Activated CD4-positive, alpha-beta memory T cell treated with anti-CD3 and anti-CD28 coated beads for 36 hours (primary cell): ENCODE measurements around the gene TK1. TPM values are rescaled to one million over a fixed set of nuclear protein-coding genes. Genes with fewer than 3 reads are reported as not detected.
"Not testable (repeated sequence)": the region's sequence is repeated elsewhere in the genome, so short reads cannot be mapped to it uniquely, and the experiment has no call there.

Source experiments
- CTCF ChIA-PET: fragments of 350-600 bp; sonication (Branson Sonifier 250); formaldehyde crosslinking; loops from one replicate; lab custom pipeline; 2021; ENCODE audit warnings: antibody characterized with exemption, inconsistent platforms; lab: Charles Lee
- POLR2A ChIA-PET: fragments of 350-600 bp; sonication (Branson Sonifier 250); formaldehyde crosslinking; loops from one replicate; lab custom pipeline; 2021; ENCODE audit warnings: antibody characterized with exemption; lab: Charles Lee
- DNase-seq: peaks from one replicate; pipeline ENCODE4 v3.0.0-alpha.2; 2020
- H3K27ac Mint-ChIP-seq: one replicate; pipeline ENCODE4 v1.8.0; 2021; ENCODE audit warnings: mixed read lengths
- H3K27me3 Mint-ChIP-seq: one replicate; pipeline ENCODE4 v1.8.0; 2021; ENCODE audit warnings: mixed read lengths
- H3K36me3 Mint-ChIP-seq: one replicate; pipeline ENCODE4 v1.8.0; 2021; ENCODE audit warnings: mixed read lengths
- H3K4me1 Mint-ChIP-seq: one replicate; pipeline ENCODE4 v1.8.0; 2021; ENCODE audit warnings: low read depth, mixed read lengths
- H3K4me3 Mint-ChIP-seq: one replicate; pipeline ENCODE4 v1.8.0; 2021; ENCODE audit warnings: mild to moderate bottlenecking, mixed read lengths
- H3K9me3 Mint-ChIP-seq: one replicate; pipeline ENCODE4 v1.8.0; 2021; ENCODE audit warnings: mixed read lengths
- intact Hi-C: fragments of 100-400 bp; cut with micrococcal nuclease; formaldehyde crosslinking; loops from one replicate; pipeline ENCODE4 v1.15.1; 2023
- total RNA-seq, 2 experiments: library from RNA; stranded (reverse); gene quantifications; one replicate each; pipeline ENCODE4 v1.2.3, GENCODE V29; 2021

The TK1 gene
- total RNA-seq, 2 experiments from 2014 or later: 188 to 193 TPM

- DNase-seq: peak; percentile 49
- intact Hi-C loops: no loop called here
- Mint-ChIP-seq H3K36me3 (peaks cover 26% of the 10 kb centered on the region), H3K4me3 (no peak overlapping the region), H3K9me3 (no peaks in the 10 kb centered on the region), H3K4me1 (peaks cover 40% of the 10 kb centered on the region), H3K27me3 (no peaks in the 10 kb centered on the region), H3K27ac (peak overlapping the region; percentile 28)
- POLR2A ChIA-PET: interaction anchor here (1.3 to 2.3 kb wide), 4 partner anchors 9 to 27 kb away, joined by 3 to 7 read pairs (median 6); partner anchors contain the start of gene TMC6
- CTCF ChIA-PET: interaction anchor here (0.6 to 0.8 kb wide), 3 partner anchors 9 to 29 kb away, joined by 3 to 11 read pairs (median 5); no protein-coding TSS in a partner anchor
These were observed 44.6 kb downstream of the TK1 start for GRCh38 chr17:78142119-78142861.

GRCh38 chr17:78141437-78142118, 45.3 kb downstream of the TK1 start:
- no peak for DNase-seq
- Mint-ChIP-seq H3K4me3 (no peak overlapping the region), H3K27ac (no peak overlapping the region), H3K4me1 (peaks cover 47% of the 10 kb centered on the region), H3K9me3 (no peaks in the 10 kb centered on the region), H3K36me3 (peaks cover 33% of the 10 kb centered on the region), H3K27me3 (no peaks in the 10 kb centered on the region)
- CTCF ChIA-PET: interaction anchor here (0.6 to 0.8 kb wide), 3 partner anchors 8 to 29 kb away, joined by 3 to 11 read pairs (median 5); no protein-coding TSS in a partner anchor
- intact Hi-C loops: no loop called here
- POLR2A ChIA-PET: interaction anchor here (1.3 to 2.3 kb wide), 4 partner anchors 8 to 28 kb away, joined by 3 to 7 read pairs (median 6); partner anchors contain the start of gene TMC6

DNA sequence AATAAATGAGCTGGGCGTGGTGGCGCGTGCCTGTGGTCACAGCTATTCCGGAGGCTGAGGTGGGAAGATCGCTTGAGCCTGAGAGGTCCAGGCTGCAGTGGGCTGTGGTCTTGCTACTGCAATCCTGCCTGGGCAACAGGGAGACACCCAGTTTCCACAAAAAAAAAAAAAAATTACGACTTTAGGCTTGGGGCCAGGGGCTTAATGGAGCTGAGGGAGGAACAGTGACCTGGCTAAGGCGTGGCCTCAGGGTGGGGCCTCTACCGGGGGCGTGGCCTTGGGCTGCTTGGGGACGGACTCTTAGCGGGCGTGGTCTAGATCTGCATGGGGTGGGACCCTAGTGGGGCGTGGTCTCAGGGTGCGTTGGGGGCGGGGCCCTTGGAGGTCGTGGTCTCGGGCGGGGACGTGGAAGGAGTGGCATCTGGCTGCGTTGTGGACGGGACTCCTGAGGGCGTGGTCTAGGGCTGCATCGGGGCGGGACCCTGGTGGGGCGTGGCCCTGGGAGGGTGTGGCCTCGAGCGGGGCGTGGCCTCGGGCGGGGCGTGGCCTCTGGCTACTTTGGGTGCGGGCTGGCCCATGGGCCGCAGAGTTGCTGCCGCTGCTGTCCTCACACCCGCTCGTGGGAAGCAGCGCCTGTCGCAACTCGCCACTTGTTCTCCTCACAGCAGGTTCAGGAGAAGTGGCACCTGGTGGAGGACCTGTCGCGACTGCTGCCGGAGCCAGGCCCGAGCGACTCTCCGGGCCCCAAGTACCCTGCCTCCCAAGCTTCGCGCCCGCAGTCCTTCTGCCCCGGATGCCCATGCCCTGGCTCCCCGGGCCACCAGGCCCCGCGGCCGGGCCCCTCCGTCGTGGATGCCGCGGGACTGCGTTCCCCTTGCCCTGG, 46.4 kb downstream of the TK1 start:
- peaks cover 56% of the 10 kb centered on the region for H3K4me1 Mint-ChIP-seq
- no peaks in the 10 kb centered on the region for H3K27me3 Mint-ChIP-seq
- POLR2A ChIA-PET: interaction anchor here (0.6 to 2.1 kb wide), 12 partner anchors 11 to 1473 kb away, joined by 3 to 7 read pairs (median 5); partner anchors contain the start of gene TK1
- no peaks in the 10 kb centered on the region for H3K9me3 Mint-ChIP-seq
- H3K27ac Mint-ChIP-seq: peak overlapping the region; percentile 63
- H3K36me3 Mint-ChIP-seq: peaks cover 45% of the 10 kb centered on the region
- CTCF ChIA-PET: interaction anchor here (1.0 to 2.9 kb wide), 2 partner anchors 10 to 36 kb away, joined by 7 to 13 read pairs; partner anchors contain the start of gene TMC8
- peak overlapping the region; percentile 31 for H3K4me3 Mint-ChIP-seq
- peak; percentile 98 for DNase-seq
- intact Hi-C loops: loop anchor here (1.0 kb wide), 1 partner anchor 10 kb away; the partner anchor contains the start of gene TMC8

DNA sequence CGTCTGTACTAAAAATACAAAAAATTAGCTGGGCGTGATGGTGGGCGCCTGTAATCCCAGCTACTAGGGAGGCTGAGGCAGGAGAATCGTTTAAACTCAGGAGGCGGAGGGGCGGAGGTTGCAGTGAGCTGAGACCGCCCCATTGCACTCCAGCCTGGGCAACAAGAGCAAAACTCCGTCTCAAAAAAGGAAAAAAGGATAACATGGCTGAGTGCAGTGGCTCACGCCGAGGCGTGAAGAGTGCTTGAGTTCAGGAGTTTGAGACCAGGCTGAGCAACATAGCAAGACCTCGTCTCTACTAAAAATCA, 47.0 kb downstream of the TK1 start:
- not testable (repeated sequence) for H3K27me3 Mint-ChIP-seq, DNase-seq, H3K9me3 Mint-ChIP-seq
- intact Hi-C loops: loop anchor here (1.0 kb wide), 1 partner anchor 10 kb away; the partner anchor contains the start of gene TMC8
- H3K4me3 Mint-ChIP-seq: peak overlapping the region; percentile 31
- H3K36me3 Mint-ChIP-seq: peaks cover 50% of the 10 kb centered on the region
- peaks cover 58% of the 10 kb centered on the region for H3K4me1 Mint-ChIP-seq
- ChIA-PET POLR2A (interaction anchor here (0.7 to 1.5 kb wide), 10 partner anchors 10 to 47 kb away, joined by 3 to 7 read pairs (median 5); partner anchors contain the start of gene TK1), CTCF (interaction anchor here (1.0 to 2.9 kb wide), 2 partner anchors 10 to 37 kb away, joined by 7 to 13 read pairs; partner anchors contain the start of gene TMC8)
- peak overlapping the region; percentile 63 for H3K27ac Mint-ChIP-seq

DNA sequence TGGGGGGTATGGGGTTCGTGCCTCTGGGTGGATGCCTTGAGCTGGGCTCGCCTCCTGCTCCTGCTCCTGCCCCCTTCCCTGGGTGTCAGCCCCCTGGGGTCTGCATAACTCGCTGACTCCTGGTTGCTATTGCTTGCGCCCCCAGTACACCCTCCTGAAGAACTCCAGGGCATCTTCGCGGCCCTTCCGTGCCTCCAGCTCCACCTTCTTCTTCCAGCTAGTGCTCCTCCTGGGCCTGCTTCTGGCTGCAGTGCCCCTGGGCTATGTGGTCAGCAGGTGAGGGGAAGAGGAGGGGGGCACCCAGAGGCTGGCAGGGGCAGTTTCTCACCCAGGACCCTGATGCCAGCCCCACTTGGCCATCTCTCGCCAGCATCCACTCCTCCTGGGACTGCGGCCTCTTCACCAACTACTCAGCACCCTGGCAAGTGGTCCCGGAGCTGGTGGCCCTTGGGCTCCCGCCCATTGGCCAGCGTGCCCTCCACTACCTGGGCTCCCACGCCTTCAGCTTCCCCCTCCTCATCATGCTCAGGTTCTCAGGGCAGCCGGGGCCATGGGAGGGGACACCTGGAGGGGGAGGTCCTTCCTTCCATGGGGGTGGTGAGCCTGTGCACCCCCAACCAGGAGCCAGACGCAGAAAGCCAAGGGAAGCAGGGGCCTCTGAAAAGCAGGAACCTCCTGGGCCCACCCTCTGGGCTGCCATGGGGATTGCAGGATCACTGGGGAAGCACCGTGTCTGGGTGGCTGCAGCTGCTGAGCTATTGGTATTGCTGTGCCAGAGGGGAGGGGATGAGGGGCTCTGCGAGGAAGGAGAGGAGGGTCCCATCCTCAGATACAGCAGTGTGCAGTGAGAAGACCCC, 48.4 kb downstream of the TK1 start:
- no peak for DNase-seq
- H3K27ac Mint-ChIP-seq: peak overlapping the region; percentile 13
- H3K4me1 Mint-ChIP-seq: peaks cover 69% of the 10 kb centered on the region
- POLR2A ChIA-PET: interaction anchor here (1.8 kb wide), 1 partner anchor 13 kb away, joined by 5 read pairs; no protein-coding TSS in a partner anchor
- H3K27me3 Mint-ChIP-seq: no peaks in the 10 kb centered on the region
- peaks cover 63% of the 10 kb centered on the region for H3K36me3 Mint-ChIP-seq
- CTCF ChIA-PET: interaction anchor here (1.0 to 6.6 kb wide), 7 partner anchors 15 to 112 kb away, joined by 3 to 99 read pairs (median 3); partner anchors contain the start of gene TMC6
- intact Hi-C loops: no loop called here
- H3K9me3 Mint-ChIP-seq: no peaks in the 10 kb centered on the region
- no peak overlapping the region for H3K4me3 Mint-ChIP-seq

GRCh38 chr17:78137392-78138203, 49.3 kb downstream of the TK1 start:
- H3K4me3 Mint-ChIP-seq: no peak overlapping the region
- CTCF ChIA-PET: interaction anchor here (0.7 to 6.6 kb wide), 15 partner anchors 14 to 118 kb away, joined by 3 to 99 read pairs (median 3); partner anchors contain the start of gene TMC6

DNA sequence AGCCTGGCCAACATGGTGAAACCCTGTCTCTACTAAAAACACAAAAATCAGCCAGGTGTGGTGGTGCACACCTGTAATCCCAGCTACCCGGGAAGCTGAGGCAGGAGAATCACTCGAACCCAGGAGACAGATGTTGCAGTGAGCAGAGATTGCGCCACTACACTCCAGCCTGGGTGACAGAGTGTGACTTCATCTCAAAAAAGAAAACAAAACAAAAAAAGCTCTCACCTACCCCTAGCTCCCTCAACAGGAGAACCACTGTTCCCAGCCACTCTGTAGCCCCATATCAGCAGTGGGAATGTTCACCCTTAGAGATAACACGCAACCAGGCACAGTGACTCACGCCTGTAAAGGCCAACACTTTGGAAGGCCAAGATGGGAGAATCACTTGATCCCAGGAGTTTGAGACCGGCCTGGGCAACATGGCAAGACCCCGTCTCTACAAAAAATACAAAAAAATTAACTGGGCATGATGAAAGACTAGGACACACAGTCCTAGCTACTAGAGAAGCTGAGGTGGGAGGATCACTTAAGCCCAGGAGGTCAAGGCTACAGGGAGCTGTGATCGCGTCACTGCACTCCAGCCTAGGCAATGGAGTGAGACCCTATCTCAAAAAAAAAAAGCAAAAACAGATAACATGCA, 50.9 kb downstream of the TK1 start:
- peak overlapping the region; percentile 57 for H3K27ac Mint-ChIP-seq
- no peak for DNase-seq
- H3K27me3 Mint-ChIP-seq: no peaks in the 10 kb centered on the region
- POLR2A ChIA-PET: interaction anchor here (0.9 to 1.5 kb wide), 4 partner anchors 15 to 41 kb away, joined by 3 to 5 read pairs (median 3); partner anchors contain the start of gene SYNGR2
- H3K4me1 Mint-ChIP-seq: peaks cover 65% of the 10 kb centered on the region
- no peaks in the 10 kb centered on the region for H3K9me3 Mint-ChIP-seq
- peaks cover 61% of the 10 kb centered on the region for H3K36me3 Mint-ChIP-seq
- CTCF ChIA-PET: interaction anchor here (0.9 to 6.6 kb wide), 8 partner anchors 9 to 115 kb away, joined by 3 to 99 read pairs (median 6); partner anchors contain the start of gene TMC6
- intact Hi-C loops: no loop called here
- no peak overlapping the region for H3K4me3 Mint-ChIP-seq

More at GRCh38 chr17:78137392-78138203, 49.3 kb downstream of the TK1 start:
- POLR2A ChIA-PET: interaction anchor here (1.5 to 1.8 kb wide), 2 partner anchors 12 to 39 kb away, joined by 5 read pairs; no protein-coding TSS in a partner anchor
- DNase-seq: peak; percentile 64
- Mint-ChIP-seq H3K4me1 (peaks cover 75% of the 10 kb centered on the region), H3K27me3 (no peaks in the 10 kb centered on the region), H3K27ac (peak overlapping the region; percentile 71), H3K9me3 (no peaks in the 10 kb centered on the region), H3K36me3 (peaks cover 70% of the 10 kb centered on the region)
- intact Hi-C loops: no loop called here

GRCh38 chr17:78134899-78135385, 51.9 kb downstream of the TK1 start:
- intact Hi-C loops: loop anchor here (1.0 to 5.0 kb wide), 4 partner anchors 14 to 52 kb away; partner anchors contain the start of genes AFMID, SYNGR2 and TK1
- CTCF ChIA-PET: interaction anchor here (0.9 to 6.6 kb wide), 12 partner anchors 10 to 287 kb away, joined by 3 to 99 read pairs (median 6); partner anchors contain the start of genes AFMID, TK1 and TMC6
- Mint-ChIP-seq H3K4me1 (peaks cover 67% of the 10 kb centered on the region), H3K4me3 (no peak overlapping the region), H3K27me3 (no peaks in the 10 kb centered on the region), H3K36me3 (peaks cover 61% of the 10 kb centered on the region), H3K27ac (peak overlapping the region; percentile 5), H3K9me3 (no peaks in the 10 kb centered on the region)
- POLR2A ChIA-PET: interaction anchor here (0.6 to 1.8 kb wide), 5 partner anchors 10 to 34 kb away, joined by 3 to 7 read pairs (median 3); partner anchors contain the start of gene SYNGR2
- no peak for DNase-seq
